Measurements from ENCODE around the gene NT5DC1. TPM values are rescaled to one million over a fixed set of nuclear protein-coding genes. Genes with fewer than 3 reads are reported as not detected.

NT5DC1 gene
- total and polyA plus RNA-seq, 2 experiments from 2014 or later = 14.1 to 48.9 TPM

DNA sequence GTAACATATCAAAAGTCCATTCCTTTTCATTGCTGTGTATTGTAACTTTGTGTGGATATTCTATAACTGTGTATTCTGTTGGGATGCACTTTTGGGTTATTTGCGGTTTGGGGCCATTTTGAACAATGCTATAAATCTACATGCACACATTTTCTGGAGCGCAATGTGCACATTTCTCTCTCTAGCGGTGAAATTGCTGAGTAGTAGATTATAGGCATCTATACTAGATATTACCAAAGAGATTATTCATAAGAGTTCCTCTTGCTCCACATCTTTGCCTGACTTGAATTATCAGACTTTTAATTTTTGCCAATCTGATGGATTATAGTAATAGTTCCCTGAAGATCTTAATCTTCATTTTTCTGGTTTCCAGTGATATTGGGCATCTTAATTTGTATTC, 21.7 kb upstream of the NT5DC1 start:
- Histone ChIP-seq H3K27ac (no peak overlapping the region), H3K27me3 (no peaks in the 10 kb centered on the region), H3K9me3 (ENCODE audit: low read depth) (no peaks in the 10 kb centered on the region), H3K4me3 (no peak overlapping the region), H3K4me1 (ENCODE audit: low read depth) (no peaks in the 10 kb centered on the region), H3K36me3 (no peaks in the 10 kb centered on the region)
- TF ChIP-seq CTCF (IDR thresholded peaks at IDR 0.05; ENCODE audit: low read depth, low read length) = no peak
- DNase-seq (ENCODE audit: low read depth in 1 of 2, low spot score in 1 of 2) = no peak

GRCh38 chr6:116083052-116083451, 17.6 kb upstream of the NT5DC1 start:
- Histone ChIP-seq H3K36me3 (no peaks in the 10 kb centered on the region), H3K4me3 (no peak overlapping the region), H3K27me3 (no peaks in the 10 kb centered on the region), H3K9me3 (ENCODE audit: low read depth) (no peaks in the 10 kb centered on the region), H3K27ac (no peak overlapping the region), H3K4me1 (ENCODE audit: low read depth) (no peaks in the 10 kb centered on the region)
- no peak for DNase-seq (ENCODE audit: low read depth in 1 of 2, low spot score in 1 of 2)
- no peak for TF ChIP-seq CTCF (IDR thresholded peaks at IDR 0.05; ENCODE audit: low read depth, low read length)

DNA sequence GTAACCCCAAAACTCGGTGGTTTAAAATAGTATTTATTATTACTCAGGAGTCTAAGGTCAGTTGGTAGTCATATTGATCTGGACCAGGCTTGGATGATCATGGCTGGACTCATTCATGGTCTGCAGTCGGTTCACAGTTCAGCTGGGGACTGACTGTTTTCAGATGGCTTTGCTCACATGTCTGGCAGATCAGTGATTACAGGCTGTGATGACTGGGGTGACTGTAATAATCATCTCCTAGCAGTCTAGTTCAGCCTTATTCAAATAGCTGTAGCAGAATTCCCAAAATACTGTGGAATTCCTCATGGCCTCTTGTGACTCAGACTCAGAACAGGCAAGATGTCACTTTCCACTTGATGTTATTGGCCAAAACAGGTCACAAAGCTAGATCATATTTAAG, 16.4 kb upstream of the NT5DC1 start:
- TF ChIP-seq CTCF (IDR thresholded peaks at IDR 0.05; ENCODE audit: low read depth, low read length) = no peak
- no peak for DNase-seq (ENCODE audit: low read depth in 1 of 2, low spot score in 1 of 2)
- Histone ChIP-seq H3K27me3 (no peaks in the 10 kb centered on the region), H3K4me1 (ENCODE audit: low read depth) (no peaks in the 10 kb centered on the region), H3K36me3 (no peaks in the 10 kb centered on the region), H3K27ac (no peak overlapping the region), H3K9me3 (ENCODE audit: low read depth) (no peaks in the 10 kb centered on the region), H3K4me3 (no peak overlapping the region)

DNA sequence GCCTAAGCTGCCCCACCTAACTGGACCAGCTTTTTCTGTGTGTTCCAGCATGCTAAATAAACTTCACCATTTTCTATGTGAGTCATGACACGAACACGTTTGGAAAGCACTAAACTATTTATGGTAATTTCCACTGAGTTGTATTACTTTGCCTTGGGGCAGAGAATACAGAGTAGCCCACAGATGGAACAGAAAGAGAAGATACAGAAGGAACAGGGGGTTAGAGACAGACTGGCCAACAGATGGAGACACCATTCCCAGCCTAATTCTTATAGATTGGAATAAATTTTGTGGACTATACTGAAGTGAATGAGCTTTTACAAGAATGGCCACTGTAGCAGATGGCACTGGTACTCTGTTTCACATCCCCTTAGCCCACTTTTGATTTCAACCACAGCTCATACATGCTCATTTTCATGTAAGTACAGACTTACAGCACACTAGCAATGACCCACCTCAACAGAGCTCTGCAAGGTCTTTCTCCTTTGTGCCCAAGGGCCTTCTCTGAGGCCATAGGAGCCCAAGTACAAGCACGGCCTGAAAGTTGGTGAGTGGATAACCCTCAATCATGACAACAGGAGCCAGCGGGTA, 13.1 kb upstream of the NT5DC1 start:
- Histone ChIP-seq H3K4me1 (ENCODE audit: low read depth) (no peaks in the 10 kb centered on the region), H3K27me3 (no peaks in the 10 kb centered on the region), H3K27ac (no peak overlapping the region), H3K4me3 (no peak overlapping the region), H3K36me3 (no peaks in the 10 kb centered on the region), H3K9me3 (ENCODE audit: low read depth) (no peaks in the 10 kb centered on the region)
- no peak for TF ChIP-seq CTCF (IDR thresholded peaks at IDR 0.05; ENCODE audit: low read depth, low read length)
- DNase-seq (ENCODE audit: low read depth in 1 of 2, low spot score in 1 of 2) = no peak

DNA sequence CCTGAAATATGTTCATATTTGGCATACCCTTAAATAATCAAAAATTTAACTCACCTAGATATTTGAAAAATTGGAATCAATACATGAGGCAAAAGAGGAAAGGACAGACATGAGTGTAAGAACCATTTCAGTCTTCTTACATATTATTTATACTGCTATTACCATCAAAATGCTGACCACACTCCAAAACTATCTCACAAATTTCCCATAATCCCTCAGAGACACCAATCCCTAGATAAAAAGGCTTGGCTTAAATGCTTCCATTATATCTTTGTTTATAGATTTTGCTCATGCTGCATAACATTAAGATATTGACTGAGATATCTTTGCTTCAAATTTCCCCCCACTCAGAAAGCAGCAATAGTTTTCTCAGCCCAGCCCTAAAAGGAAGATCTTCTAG, 11.7 kb upstream of the NT5DC1 start:
- Histone ChIP-seq H3K36me3 (no peaks in the 10 kb centered on the region), H3K27me3 (no peaks in the 10 kb centered on the region), H3K4me1 (ENCODE audit: low read depth) (no peaks in the 10 kb centered on the region), H3K9me3 (ENCODE audit: low read depth) (no peaks in the 10 kb centered on the region), H3K27ac (no peak overlapping the region), H3K4me3 (no peak overlapping the region)
- no peak for DNase-seq (ENCODE audit: low read depth in 1 of 2, low spot score in 1 of 2)
- no peak for TF ChIP-seq CTCF (IDR thresholded peaks at IDR 0.05; ENCODE audit: low read depth, low read length)

DNA sequence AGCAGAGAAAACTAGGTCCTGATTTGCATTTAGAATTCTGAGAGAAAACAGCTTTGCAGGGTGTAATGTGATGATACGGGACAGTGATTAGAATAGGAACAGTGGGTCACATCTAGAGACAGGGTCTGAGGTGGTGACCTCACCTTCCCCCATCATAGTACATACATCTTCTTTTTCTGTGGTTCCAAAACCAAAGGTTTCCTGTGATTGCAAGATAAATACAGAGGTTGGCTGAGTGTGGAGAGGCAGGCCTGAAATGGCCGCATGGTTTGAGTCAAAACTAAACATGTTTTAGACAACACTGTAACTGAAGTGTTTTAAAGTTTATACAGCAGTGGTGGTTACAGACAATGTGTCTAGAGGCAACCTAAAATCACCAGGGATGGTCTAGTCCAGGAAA, 10.4 kb upstream of the NT5DC1 start:
- Histone ChIP-seq H3K4me3 (no peak overlapping the region), H3K27ac (no peak overlapping the region), H3K27me3 (no peaks in the 10 kb centered on the region), H3K36me3 (no peaks in the 10 kb centered on the region), H3K9me3 (ENCODE audit: low read depth) (no peaks in the 10 kb centered on the region), H3K4me1 (ENCODE audit: low read depth) (no peaks in the 10 kb centered on the region)
- TF ChIP-seq CTCF (IDR thresholded peaks at IDR 0.05; ENCODE audit: low read depth, low read length) = no peak
- no peak for DNase-seq (ENCODE audit: low read depth in 1 of 2, low spot score in 1 of 2)
